Activated naive CD8-positive, alpha-beta T cell treated with anti-CD3 and anti-CD28 coated beads, Interleukin-2, amount 10 ng/mL, durations not matched to agents 7 days and 5 days (primary cell): ENCODE results near the gene COX6B1. TPM values are rescaled to one million over a fixed set of nuclear protein-coding genes. Genes with fewer than 3 reads are reported as not detected.
A peak's percentile ranks its signal among the peaks of the same experiment; 100 is the strongest.
"Not testable (repeated sequence)": the region's sequence is repeated elsewhere in the genome, so short reads cannot be mapped to it uniquely, and the experiment has no call there.

Experiments
- ATAC-seq: fragments of 150-1000 bp; cut with Tn5 transposase; one replicate; pipeline ENCODE4 v1.10.0; 2021; ENCODE audit warnings: low read depth, moderate library complexity
- POLR2A ChIA-PET: fragments of 350-600 bp; sonication (Branson Sonifier 250); formaldehyde crosslinking; loops from one replicate; lab custom pipeline; 2021; ENCODE audit warnings: antibody characterized with exemption; lab: Charles Lee
- DNase-seq: peaks from one replicate; pipeline ENCODE4 v3.0.0; 2021
- H3K27ac Mint-ChIP-seq: one replicate; pipeline ENCODE4 v1.8.0; 2022; ENCODE audit warnings: mild to moderate bottlenecking, mixed read lengths
- H3K27me3 Mint-ChIP-seq: one replicate; pipeline ENCODE4 v1.8.0; 2022; ENCODE audit warnings: mild to moderate bottlenecking, moderate library complexity, mixed read lengths
- H3K36me3 Mint-ChIP-seq: one replicate; pipeline ENCODE4 v1.8.0; 2021; ENCODE audit warnings: mild to moderate bottlenecking, mixed read lengths
- H3K4me1 Mint-ChIP-seq: one replicate; pipeline ENCODE4 v1.8.0; 2021; ENCODE audit warnings: mixed read lengths
- H3K4me3 Mint-ChIP-seq: one replicate; pipeline ENCODE4 v1.8.0; 2022; ENCODE audit warnings: mild to moderate bottlenecking, moderate library complexity, mixed read lengths
- H3K9me3 Mint-ChIP-seq: one replicate; pipeline ENCODE4 v1.8.0; 2021; ENCODE audit warnings: mixed read lengths
- total RNA-seq, 2 experiments: library from RNA; stranded (reverse); gene quantifications; one replicate each; pipeline ENCODE4 v1.2.3, GENCODE V29; 2021

Gene COX6B1
- total RNA-seq, 2 experiments from 2014 or later: 407 to 412 TPM

DNA sequence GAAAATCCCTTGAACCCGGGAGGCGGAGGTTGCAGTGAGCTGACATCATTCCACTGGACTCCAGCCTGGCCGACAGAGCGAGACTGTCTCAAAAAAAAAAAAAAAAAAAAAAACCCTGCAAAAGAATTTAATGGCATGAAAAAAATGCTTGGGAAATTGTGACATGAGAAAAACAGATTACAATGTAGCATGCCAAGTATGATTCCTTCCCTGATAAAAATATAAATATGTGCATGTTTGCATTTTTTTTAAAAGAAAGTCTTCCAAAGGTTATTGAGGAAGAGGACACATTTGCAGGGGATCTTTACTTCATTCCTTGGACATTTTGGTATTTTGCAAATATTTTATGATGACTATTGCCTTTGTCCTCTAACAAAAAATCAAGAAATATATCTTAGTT is 41.7 kb downstream of the COX6B1 start:
- no peak for DNase-seq
- Mint-ChIP-seq H3K4me3 (no peak overlapping the region), H3K27ac (no peak overlapping the region), H3K27me3 (peaks cover 2% of the 10 kb centered on the region), H3K4me1 (peaks cover 10% of the 10 kb centered on the region), H3K9me3 (no peaks in the 10 kb centered on the region), H3K36me3 (no peaks in the 10 kb centered on the region)
- POLR2A ChIA-PET: no interaction called here
- no peak for ATAC-seq

- H3K36me3 Mint-ChIP-seq, ATAC-seq, H3K27ac Mint-ChIP-seq, H3K9me3 Mint-ChIP-seq, H3K4me3 Mint-ChIP-seq, H3K27me3 Mint-ChIP-seq, DNase-seq, POLR2A ChIA-PET: not testable (repeated sequence)
- H3K4me1 Mint-ChIP-seq: peaks cover 10% of the 10 kb centered on the region
These were observed 43.0 kb downstream of the COX6B1 start for GRCh38 chr19:35691106-35691505.

DNA sequence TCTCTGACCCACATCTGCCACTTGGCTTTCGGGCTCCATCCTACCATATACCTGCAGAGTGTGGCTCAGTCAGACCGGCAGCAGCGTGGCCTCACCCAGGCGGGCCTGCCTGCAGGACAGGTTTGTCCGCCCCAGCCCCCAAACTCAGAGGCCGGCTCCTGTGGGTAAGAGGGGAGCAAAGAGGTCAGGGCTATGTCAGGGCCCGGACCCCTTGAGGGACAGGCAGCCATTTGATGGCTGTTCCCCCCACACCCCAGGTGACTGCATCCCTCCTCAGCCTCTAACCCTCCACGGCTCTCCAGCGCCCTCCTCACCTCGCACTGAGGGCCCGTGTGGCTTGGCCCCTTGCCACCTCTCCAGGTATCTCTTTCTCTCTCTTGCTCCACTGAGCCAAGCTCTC is 43.9 kb downstream of the COX6B1 start:
- POLR2A ChIA-PET: interaction anchor here (1.2 to 1.6 kb wide), 2 partner anchors 10 to 20 kb away, joined by 3 to 4 read pairs; no protein-coding TSS in a partner anchor
- no peak for DNase-seq
- Mint-ChIP-seq H3K4me1 (peaks cover 13% of the 10 kb centered on the region), H3K4me3 (no peak overlapping the region), H3K36me3 (no peaks in the 10 kb centered on the region), H3K27me3 (peaks cover 2% of the 10 kb centered on the region), H3K9me3 (no peaks in the 10 kb centered on the region), H3K27ac (no peak overlapping the region)
- ATAC-seq: no peak

- H3K9me3 Mint-ChIP-seq: no peaks in the 10 kb centered on the region
- peaks cover 16% of the 10 kb centered on the region for H3K4me1 Mint-ChIP-seq
- DNase-seq (no peak), ATAC-seq (peak; percentile 13)
- POLR2A ChIA-PET: interaction anchor here (1.2 kb wide), 1 partner anchor 18 kb away, joined by 3 read pairs; no protein-coding TSS in a partner anchor
- peaks cover 2% of the 10 kb centered on the region for H3K27me3 Mint-ChIP-seq
- no peak overlapping the region for H3K4me3 Mint-ChIP-seq
- H3K27ac Mint-ChIP-seq: no peak overlapping the region
- H3K36me3 Mint-ChIP-seq: no peaks in the 10 kb centered on the region
These were observed 45.3 kb downstream of the COX6B1 start for GRCh38 chr19:35693422-35693821.

DNA sequence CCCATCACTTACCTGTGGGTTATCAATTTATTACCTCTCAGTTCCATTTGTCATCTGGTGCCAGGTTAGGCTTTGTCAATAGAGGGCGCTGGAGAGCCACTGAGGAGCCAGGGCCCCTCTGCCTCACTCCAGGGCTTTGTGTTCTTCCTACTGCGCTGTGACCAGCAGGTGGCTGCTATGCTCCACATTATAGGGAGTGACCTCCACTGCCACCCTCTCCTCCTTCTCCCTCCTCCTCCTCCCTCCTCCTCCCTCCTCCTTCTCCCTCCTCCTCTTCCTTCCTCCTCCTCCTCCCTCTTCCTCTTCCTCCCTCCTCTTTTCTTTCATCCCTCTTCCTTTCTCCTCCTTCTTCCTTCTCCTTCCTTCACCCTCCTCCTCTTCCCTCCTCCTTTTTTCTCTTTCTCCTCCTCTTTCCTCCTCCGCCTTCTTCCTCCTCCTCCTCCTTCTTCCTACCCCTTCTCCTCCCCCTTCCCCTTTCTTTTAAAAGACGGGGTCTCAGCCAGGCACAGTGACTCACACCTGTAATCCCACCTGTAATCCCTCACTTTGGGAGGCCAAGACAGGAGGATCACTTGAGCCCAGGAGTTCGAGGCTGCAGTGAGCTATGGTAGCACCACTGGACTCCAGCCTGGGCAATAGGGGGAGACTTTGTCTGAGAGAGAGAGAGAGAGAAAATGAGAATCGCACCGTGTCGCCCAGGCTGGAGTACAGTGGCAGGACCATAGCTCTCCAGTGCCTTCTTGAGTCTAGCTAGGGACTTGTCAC is 45.9 kb downstream of the COX6B1 start:
- Mint-ChIP-seq H3K9me3 (no peaks in the 10 kb centered on the region), H3K4me3 (no peak overlapping the region), H3K27ac (peak overlapping the region; percentile 12), H3K4me1 (peaks cover 16% of the 10 kb centered on the region), H3K36me3 (no peaks in the 10 kb centered on the region), H3K27me3 (peaks cover 2% of the 10 kb centered on the region)
- ATAC-seq (peak; percentile 100), DNase-seq (peak; percentile 86)
- POLR2A ChIA-PET: interaction anchor here (0.8 to 6.5 kb wide), 4 partner anchors 19 to 126 kb away, joined by 3 to 61 read pairs (median 7); no protein-coding TSS in a partner anchor

- H3K9me3 Mint-ChIP-seq: no peaks in the 10 kb centered on the region
- ATAC-seq: no peak
- H3K27ac Mint-ChIP-seq: no peak overlapping the region
- DNase-seq: no peak
- no peaks in the 10 kb centered on the region for H3K27me3 Mint-ChIP-seq
- H3K4me1 Mint-ChIP-seq: peaks cover 18% of the 10 kb centered on the region
- POLR2A ChIA-PET: interaction anchor here (1.1 to 6.5 kb wide), 2 partner anchors 17 to 152 kb away, joined by 3 to 61 read pairs; no protein-coding TSS in a partner anchor
- H3K36me3 Mint-ChIP-seq: no peaks in the 10 kb centered on the region
- no peak overlapping the region for H3K4me3 Mint-ChIP-seq
These were observed 47.8 kb downstream of the COX6B1 start for GRCh38 chr19:35695895-35696422.

GRCh38 chr19:35696835-35697234 is 48.7 kb downstream of the COX6B1 start:
- H3K27me3 Mint-ChIP-seq: no peaks in the 10 kb centered on the region
- H3K9me3 Mint-ChIP-seq: no peaks in the 10 kb centered on the region
- no peak overlapping the region for H3K4me3 Mint-ChIP-seq
- H3K36me3 Mint-ChIP-seq: no peaks in the 10 kb centered on the region
- ATAC-seq: no peak
- DNase-seq: no peak
- peaks cover 18% of the 10 kb centered on the region for H3K4me1 Mint-ChIP-seq
- POLR2A ChIA-PET: interaction anchor here (0.5 to 6.5 kb wide), 4 partner anchors 10 to 21 kb away, joined by 3 to 61 read pairs (median 3); partner anchors contain the start of gene KMT2B
- no peak overlapping the region for H3K27ac Mint-ChIP-seq

DNA sequence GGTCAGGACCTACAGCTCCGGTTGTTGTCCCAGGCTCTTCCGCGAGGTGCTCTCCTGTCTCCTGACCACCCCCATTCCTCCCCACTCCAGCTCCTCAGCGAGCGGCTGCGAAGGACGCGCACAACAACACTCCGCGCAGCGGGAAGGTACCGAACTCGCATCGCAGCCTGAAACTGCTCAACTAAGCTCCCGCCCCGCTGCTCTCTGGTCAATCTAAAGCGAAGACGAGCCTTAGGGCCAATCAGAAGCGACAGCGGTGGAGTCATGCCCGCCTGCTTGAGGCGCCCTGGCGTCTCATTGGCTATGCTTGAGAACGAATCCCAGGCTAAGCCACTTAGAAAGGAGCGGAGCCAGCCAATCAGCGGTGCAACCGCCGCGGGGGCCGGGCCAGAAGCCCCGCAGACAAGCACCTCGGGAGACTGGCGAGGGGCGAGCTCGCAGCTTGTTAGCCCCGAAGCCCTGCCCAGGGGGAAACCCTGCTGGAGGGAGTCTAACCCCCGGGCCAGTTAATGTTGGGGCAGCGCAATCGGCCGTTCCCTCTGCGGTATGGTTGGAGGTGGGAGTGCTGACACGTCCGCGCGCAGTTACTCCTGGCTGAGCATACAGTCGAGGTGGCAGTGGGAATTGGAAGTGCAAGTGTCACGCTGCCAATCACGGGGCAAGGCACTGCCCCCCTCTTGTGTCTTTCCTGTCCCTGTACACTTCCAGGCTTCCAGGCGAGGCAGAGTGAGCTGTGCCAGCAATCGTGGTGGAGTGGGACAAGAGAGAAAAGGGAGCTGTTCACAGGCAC is 54.3 kb downstream of the COX6B1 start:
- Mint-ChIP-seq H3K4me1 (peaks cover 7% of the 10 kb centered on the region), H3K9me3 (no peaks in the 10 kb centered on the region), H3K4me3 (peak overlapping the region; percentile 98), H3K27me3 (no peaks in the 10 kb centered on the region), H3K36me3 (peaks cover 3% of the 10 kb centered on the region), H3K27ac (peak overlapping the region; percentile 96)
- ATAC-seq: peak; percentile 100
- POLR2A ChIA-PET: interaction anchor here (1.0 to 3.5 kb wide), 12 partner anchors 10 to 228 kb away, joined by 3 to 75 read pairs (median 6); partner anchors contain the start of genes IGFLR1, LIN37 and U2AF1L4
- DNase-seq: peak; percentile 90

- Mint-ChIP-seq H3K4me1 (peaks cover 6% of the 10 kb centered on the region), H3K36me3 (peaks cover 3% of the 10 kb centered on the region), H3K4me3 (no peak overlapping the region), H3K27me3 (no peaks in the 10 kb centered on the region), H3K9me3 (no peaks in the 10 kb centered on the region), H3K27ac (no peak overlapping the region)
- DNase-seq (no peak), ATAC-seq (no peak)
- POLR2A ChIA-PET: interaction anchor here (1.5 to 3.5 kb wide), 6 partner anchors 10 to 60 kb away, joined by 5 to 75 read pairs (median 6); partner anchors contain the start of genes IGFLR1 and LIN37
These were observed 55.2 kb downstream of the COX6B1 start for GRCh38 chr19:35703343-35703742.

DNA sequence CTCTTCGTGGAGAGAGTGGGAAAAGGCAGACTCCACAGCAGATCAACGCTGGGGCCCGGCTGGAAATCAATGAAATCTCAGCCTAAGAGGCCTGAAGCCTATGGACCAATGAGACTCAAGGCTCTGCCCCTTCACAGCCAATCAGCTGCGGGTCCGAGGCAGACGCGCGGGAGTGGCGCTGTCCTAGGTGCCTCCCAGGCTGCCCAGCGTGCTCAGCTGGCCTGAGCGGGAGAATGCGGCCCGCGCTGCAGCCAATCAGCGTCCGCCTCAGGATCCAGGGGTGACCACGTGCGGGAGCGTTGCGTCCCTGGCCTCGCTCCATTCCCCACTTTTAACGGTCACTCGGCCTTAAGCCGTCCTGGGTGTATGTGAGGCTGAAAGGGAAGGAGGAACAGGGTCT is 56.1 kb downstream of the COX6B1 start, which contains the start of gene ZBTB32:
Gene ZBTB32 (plus strand): TSS at position 341 of the 400 bp plus-strand sequence. CDS start 10,069 bp downstream, outside the sequence.
- peaks cover 6% of the 10 kb centered on the region for H3K36me3 Mint-ChIP-seq
- peaks cover 6% of the 10 kb centered on the region for H3K4me1 Mint-ChIP-seq
- H3K27ac Mint-ChIP-seq: no peak within 1 kb of the TSS
- ATAC-seq: no peak
- no peak for DNase-seq
- H3K9me3 Mint-ChIP-seq: no peaks in the 10 kb centered on the region
- POLR2A ChIA-PET: interaction anchor here (0.5 kb wide), 1 partner anchor 9 kb away, joined by 3 read pairs; no protein-coding TSS in a partner anchor
- H3K27me3 Mint-ChIP-seq: no peaks in the 10 kb centered on the region
- H3K4me3 Mint-ChIP-seq: no peak within 1 kb of the TSS
